Measurements from ENCODE around the gene PTCSC3.

PTCSC3 gene

GRCh38 chr14:36183402-36183801 is 6.9 kb upstream of the PTCSC3 start:
- DNase-seq (ENCODE audit: extremely low spot score) = no peak
- no peak for TF ChIP-seq CTCF (IDR thresholded peaks at IDR 0.05; ENCODE audit: control extremely low read depth, extremely low read depth, low read depth, missing control alignments)
- CTCF ChIA-PET = interaction anchor here (1.8 kb wide), 1 partner anchor 16 kb away, joined by 5 read pairs; no protein-coding TSS in a partner anchor
- POLR2A ChIA-PET = interaction anchor here (0.6 kb wide), 1 partner anchor 1650 kb away, joined by 3 read pairs; no protein-coding TSS in a partner anchor

- ChIA-PET CTCF (no interaction called here), POLR2A (no interaction called here)
- no peak for DNase-seq (ENCODE audit: extremely low spot score)
- TF ChIP-seq CTCF (IDR thresholded peaks at IDR 0.05; ENCODE audit: control extremely low read depth, extremely low read depth, low read depth, missing control alignments) = no peak
Measured at GRCh38 chr14:36181417-36181816, 4.9 kb upstream of the PTCSC3 start.

GRCh38 chr14:36177489-36177888 is 967 bp upstream of the PTCSC3 start:
- ChIA-PET POLR2A (no interaction called here), CTCF (no interaction called here)
- no peak for DNase-seq (ENCODE audit: extremely low spot score)
- TF ChIP-seq CTCF (IDR thresholded peaks at IDR 0.05; ENCODE audit: control extremely low read depth, extremely low read depth, low read depth, missing control alignments) = no peak

GRCh38 chr14:36174767-36175424 is 1.6 kb downstream of the PTCSC3 start:
- ChIA-PET CTCF (no interaction called here), POLR2A (no interaction called here)
- TF ChIP-seq CTCF (IDR thresholded peaks at IDR 0.05; ENCODE audit: control extremely low read depth, extremely low read depth, low read depth, missing control alignments) = no peak
- DNase-seq (ENCODE audit: extremely low spot score) = no peak

GRCh38 chr14:36173161-36173560 is 3.4 kb downstream of the PTCSC3 start:
- no peak for DNase-seq (ENCODE audit: extremely low spot score)
- TF ChIP-seq CTCF (IDR thresholded peaks at IDR 0.05; ENCODE audit: control extremely low read depth, extremely low read depth, low read depth, missing control alignments) = no peak
- CTCF ChIA-PET = interaction anchor here (1.0 kb wide), 1 partner anchor 12 kb away, joined by 4 read pairs; no protein-coding TSS in a partner anchor
- POLR2A ChIA-PET = no interaction called here

GRCh38 chr14:36171607-36172006 is 4.9 kb downstream of the PTCSC3 start:
- no peak for DNase-seq (ENCODE audit: extremely low spot score)
- no peak for TF ChIP-seq CTCF (IDR thresholded peaks at IDR 0.05; ENCODE audit: control extremely low read depth, extremely low read depth, low read depth, missing control alignments)
- POLR2A ChIA-PET = no interaction called here
- CTCF ChIA-PET = interaction anchor here (0.9 to 1.5 kb wide), 3 partner anchors 16 to 202 kb away, joined by 3 read pairs; no protein-coding TSS in a partner anchor
